Measurements from ENCODE around the gene CYTL1. TPM values are rescaled to one million over a fixed set of nuclear protein-coding genes. Genes with fewer than 3 reads are reported as not detected.
"Not testable (repeated sequence)": the region's sequence is repeated elsewhere in the genome, so short reads cannot be mapped to it uniquely, and the experiment has no call there.

Gene CYTL1
- total and polyA plus RNA-seq, 2 donors (not counting 3 experiments of a cell fraction or from before 2014, with no cell fraction given): 4.0 to 36.8 TPM

DNA sequence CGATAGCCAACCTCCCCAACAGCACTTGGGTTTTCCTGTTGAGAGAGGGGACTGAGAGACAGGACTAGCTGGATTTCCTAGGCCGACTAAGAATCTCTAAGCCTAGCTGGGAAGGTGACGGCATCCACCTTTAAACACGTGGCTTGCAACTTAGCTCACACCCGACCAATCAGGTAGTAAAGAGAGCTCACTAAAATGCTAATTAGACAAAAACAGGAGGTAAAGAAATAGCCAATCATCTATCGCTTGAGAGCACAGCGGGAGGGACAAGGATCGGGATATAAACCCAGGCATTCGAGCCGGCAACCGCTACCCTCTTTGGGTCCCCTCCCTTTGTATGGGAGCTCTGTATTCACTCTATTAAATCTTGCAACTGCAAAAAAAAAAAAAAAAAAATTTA is 12.3 kb downstream of the CYTL1 start:
- H3K27ac ChIP-seq (ENCODE audit: insufficient read depth, low read depth, low read length); dilution Hi-C loops (cut with MboI; ENCODE audit: extremely low pct_ligation_motif_present, low sequenced_read_pairs); H3K4me3 ChIP-seq (replicated peaks in 1 of 3; ENCODE audit: insufficient read depth in 1 of 3, low read depth in 1 of 3, low read length in 3 of 3); BruUV-seq (replicated peaks); H3K4me2 ChIP-seq (ENCODE audit: insufficient read depth, low read length); H3K36me3 ChIP-seq (ENCODE audit: control insufficient read depth in 2 of 2, extremely low read depth in 1 of 2, insufficient read depth in 2 of 2, low read length in 2 of 2); H3K9me1 ChIP-seq (replicated peaks; ENCODE audit: control insufficient read depth, extremely low read depth, insufficient read depth, low read length); H3K4me1 ChIP-seq (ENCODE audit: control insufficient read depth, extremely low read depth, insufficient read depth, low read length); POLR2A ChIA-PET; intact Hi-C loops (cut with micrococcal nuclease); FAIRE-seq; H3K9me3 ChIP-seq (replicated peaks; ENCODE audit: control insufficient read depth, insufficient read depth, low read length); H3K79me2 ChIP-seq (ENCODE audit: control insufficient read depth, insufficient read depth, low read length); DNase-seq (ENCODE audit: low read depth, low spot score); H3K9ac ChIP-seq (replicated peaks; ENCODE audit: extremely low read depth, insufficient read depth, low read length); H2AFZ ChIP-seq (ENCODE audit: low read depth, low read length); H4K20me1 ChIP-seq (replicated peaks; ENCODE audit: control insufficient read depth, extremely low read depth, insufficient read depth, low read length): not testable (repeated sequence)
- CTCF ChIA-PET: interaction anchor here (1.0 to 2.2 kb wide), 3 partner anchors 11 to 45 kb away, joined by 3 to 5 read pairs (median 3); partner anchors contain the start of gene STK32B
- peaks cover 9 to 16% of the 10 kb centered on the region in 2 experiments for H3K27me3 ChIP-seq (ENCODE audit: control insufficient read depth in 2 of 2, insufficient read depth in 2 of 2, low read length in 2 of 2)

DNA sequence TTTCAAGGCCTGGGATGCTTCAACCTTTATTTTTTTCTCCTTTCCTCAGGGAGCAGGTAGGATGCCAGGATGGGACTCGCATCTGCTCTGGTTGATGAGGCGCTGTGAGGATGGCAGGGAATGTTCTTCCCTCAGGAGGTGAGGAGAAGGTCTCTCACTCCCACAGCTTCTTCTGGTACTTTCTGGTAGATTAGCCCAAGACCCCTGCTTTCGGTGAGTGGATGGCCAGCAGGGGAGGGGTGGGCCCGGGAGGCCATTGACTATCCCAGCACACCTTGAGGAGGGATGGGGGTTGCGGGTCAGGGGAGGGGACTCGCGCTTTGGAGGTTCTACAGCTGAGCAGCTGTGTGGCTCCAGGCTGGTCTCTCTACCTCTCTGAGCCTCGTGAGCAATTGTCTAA is 14.8 kb downstream of the CYTL1 start:
- ChIA-PET CTCF (interaction anchor here (1.3 kb wide), 1 partner anchor 47 kb away, joined by 7 read pairs; the partner anchor contains the start of gene STK32B), POLR2A (no interaction called here)
- no peak for DNase-seq (ENCODE audit: low read depth, low spot score)
- Histone ChIP-seq H3K27me3 (ENCODE audit: control insufficient read depth in 2 of 2, insufficient read depth in 2 of 2, low read length in 2 of 2) (peaks cover 6 to 14% of the 10 kb centered on the region in 2 experiments), H3K9ac (replicated peaks; ENCODE audit: extremely low read depth, insufficient read depth, low read length) (no peak overlapping the region), H3K9me3 (replicated peaks; ENCODE audit: control insufficient read depth, insufficient read depth, low read length) (no peaks in the 10 kb centered on the region), H3K36me3 (ENCODE audit: control insufficient read depth in 2 of 2, extremely low read depth in 1 of 2, insufficient read depth in 2 of 2, low read length in 2 of 2) (no peaks in the 10 kb centered on the region), H3K4me2 (ENCODE audit: insufficient read depth, low read length) (no peak overlapping the region), H3K4me3 (replicated peaks in 1 of 3; ENCODE audit: insufficient read depth in 1 of 3, low read depth in 1 of 3, low read length in 3 of 3) (no peak overlapping the region), H3K27ac (ENCODE audit: insufficient read depth, low read depth, low read length) (no peak overlapping the region), H2AFZ (ENCODE audit: low read depth, low read length) (no peak overlapping the region), H3K9me1 (replicated peaks; ENCODE audit: control insufficient read depth, extremely low read depth, insufficient read depth, low read length) (no peaks in the 10 kb centered on the region), H3K4me1 (ENCODE audit: control insufficient read depth, extremely low read depth, insufficient read depth, low read length) (no peaks in the 10 kb centered on the region), H3K79me2 (ENCODE audit: control insufficient read depth, insufficient read depth, low read length) (no peaks in the 10 kb centered on the region), H4K20me1 (replicated peaks; ENCODE audit: control insufficient read depth, extremely low read depth, insufficient read depth, low read length) (no peaks in the 10 kb centered on the region)
- FAIRE-seq: no peak
- intact Hi-C loops (cut with micrococcal nuclease): no loop called here
- BruUV-seq (replicated peaks): no TSS peak
- no peak for TF ChIP-seq POLR2A (IDR thresholded peaks at IDR 0.05; ENCODE audit: low read depth, low read length)
- no peak for TF ChIP-seq MYC (IDR thresholded peaks at IDR 0.05; ENCODE audit: low read depth, low read length)
- no peak for TF ChIP-seq GATA2 (IDR thresholded peaks at IDR 0.05; ENCODE audit: insufficient read depth, insufficient read length, low read depth, low read length)
- no peak for TF ChIP-seq EZH2 (IDR thresholded peaks at IDR 0.05; ENCODE audit: borderline replicate concordance, low read depth, low read length, severe bottlenecking)
- TF ChIP-seq POLR2AphosphoS5 (IDR thresholded peaks at IDR 0.05; ENCODE audit: insufficient read depth, low read depth, low read length): no peak
- no peak for TF ChIP-seq JUN (IDR thresholded peaks at IDR 0.05; ENCODE audit: borderline replicate concordance, insufficient read depth, insufficient read length, low read depth)
- TF ChIP-seq FOS (IDR thresholded peaks at IDR 0.05; ENCODE audit: borderline replicate concordance, insufficient read depth, low read length): no peak
- TF ChIP-seq, protein P1, sequence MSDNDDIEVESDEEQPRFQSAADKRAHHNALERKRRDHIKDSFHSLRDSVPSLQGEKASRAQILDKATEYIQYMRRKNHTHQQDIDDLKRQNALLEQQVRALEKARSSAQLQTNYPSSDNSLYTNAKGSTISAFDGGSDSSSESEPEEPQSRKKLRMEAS (IDR thresholded peaks at IDR 0.05; ENCODE audit: insufficient read depth, insufficient read length): no peak
- TF ChIP-seq, protein P2, sequence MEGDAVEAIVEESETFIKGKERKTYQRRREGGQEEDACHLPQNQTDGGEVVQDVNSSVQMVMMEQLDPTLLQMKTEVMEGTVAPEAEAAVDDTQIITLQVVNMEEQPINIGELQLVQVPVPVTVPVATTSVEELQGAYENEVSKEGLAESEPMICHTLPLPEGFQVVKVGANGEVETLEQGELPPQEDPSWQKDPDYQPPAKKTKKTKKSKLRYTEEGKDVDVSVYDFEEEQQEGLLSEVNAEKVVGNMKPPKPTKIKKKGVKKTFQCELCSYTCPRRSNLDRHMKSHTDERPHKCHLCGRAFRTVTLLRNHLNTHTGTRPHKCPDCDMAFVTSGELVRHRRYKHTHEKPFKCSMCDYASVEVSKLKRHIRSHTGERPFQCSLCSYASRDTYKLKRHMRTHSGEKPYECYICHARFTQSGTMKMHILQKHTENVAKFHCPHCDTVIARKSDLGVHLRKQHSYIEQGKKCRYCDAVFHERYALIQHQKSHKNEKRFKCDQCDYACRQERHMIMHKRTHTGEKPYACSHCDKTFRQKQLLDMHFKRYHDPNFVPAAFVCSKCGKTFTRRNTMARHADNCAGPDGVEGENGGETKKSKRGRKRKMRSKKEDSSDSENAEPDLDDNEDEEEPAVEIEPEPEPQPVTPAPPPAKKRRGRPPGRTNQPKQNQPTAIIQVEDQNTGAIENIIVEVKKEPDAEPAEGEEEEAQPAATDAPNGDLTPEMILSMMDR (IDR thresholded peaks at IDR 0.05; ENCODE audit: extremely low read depth in 1 of 2, insufficient read depth in 1 of 2, low read depth in 1 of 2, low read length in 2 of 2): no peak
- dilution Hi-C loops (cut with MboI; ENCODE audit: extremely low pct_ligation_motif_present, low sequenced_read_pairs): no loop called here
